Nephron (organoid): Measurements from ENCODE around the gene COIL.
A peak's percentile ranks its signal among the peaks of the same experiment; 100 is the strongest.

Experiments used
- H3K27ac Mint-ChIP-seq, 3 experiments: 2 replicates each; pipeline ENCODE4 v1.8.0; 2020; ENCODE audit warnings: mixed read lengths in 3 of 3, mild to moderate bottlenecking in 2 of 3, moderate library complexity in 1 of 3
- H3K27me3 Mint-ChIP-seq: 2 replicates; pipeline ENCODE4 v1.8.0; 2021; ENCODE audit warnings: low read depth, mild to moderate bottlenecking, moderate library complexity, mixed read lengths
- H3K36me3 Mint-ChIP-seq: 2 replicates; pipeline ENCODE4 v1.8.0; 2020; ENCODE audit warnings: low read depth, mixed read lengths
- H3K4me1 Mint-ChIP-seq: 2 replicates; pipeline ENCODE4 v1.8.0; 2020; ENCODE audit warnings: mixed read lengths
- H3K4me3 Mint-ChIP-seq, 3 experiments: 2 replicates each; pipeline ENCODE4 v1.8.0; 2020; ENCODE audit warnings: mild to moderate bottlenecking in 3 of 3, mixed read lengths in 3 of 3, moderate library complexity in 2 of 3
- H3K9me3 Mint-ChIP-seq: 2 replicates; pipeline ENCODE4 v1.8.0; 2020; ENCODE audit warnings: mixed read lengths
- TF ChIP-seq, protein P1 (sequence below), 3 experiments: fragments of 200-600 bp; sonication (generic); IDR thresholded peaks; one replicate each; pipeline ENCODE4 v1.5.0; 2021; ENCODE audit warnings: antibody characterized with exemption in 3 of 3; ENCODE audit not compliant: unreplicated experiment in 3 of 3

The COIL gene

DNA sequence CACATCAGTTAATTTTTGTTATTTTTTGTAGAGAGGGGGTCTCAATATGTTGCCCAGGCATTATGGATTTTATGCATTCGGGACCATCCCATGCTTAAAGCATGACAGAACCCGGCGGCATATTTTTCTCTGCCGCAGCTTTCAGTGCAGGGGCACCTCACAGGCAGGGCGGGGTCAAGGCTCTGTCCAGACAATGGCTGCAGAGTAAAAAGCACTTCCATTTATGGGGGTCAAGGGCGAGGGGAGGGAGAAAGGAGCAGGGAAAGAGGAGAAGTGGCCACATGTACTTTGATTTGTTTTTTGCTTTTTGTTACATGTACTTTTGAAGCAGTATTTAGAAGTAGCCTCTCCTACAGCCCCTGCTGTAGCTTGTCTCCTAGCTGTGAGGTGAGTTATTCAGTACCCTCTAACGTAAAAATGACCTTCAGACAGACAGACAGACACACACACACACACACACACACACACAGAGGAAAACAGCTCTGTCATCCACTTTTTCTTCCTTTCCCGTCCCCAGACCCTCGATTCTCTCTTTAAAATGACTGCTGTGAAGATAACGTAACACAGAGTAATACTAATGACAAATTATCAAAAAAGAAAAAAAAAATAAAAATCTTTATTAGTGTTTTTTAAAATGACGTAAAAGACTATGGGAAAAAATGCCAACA, 16.2 kb upstream of the COIL start:
- Mint-ChIP-seq H3K27ac (peak overlapping the region in 2 of 3 experiments; percentile 40 to 72), H3K27me3 (peaks cover 9% of the 10 kb centered on the region), H3K4me3 (peak overlapping the region; percentile 79 to 86 (median 85)), H3K4me1 (peaks cover 36% of the 10 kb centered on the region), H3K36me3 (peaks cover 1% of the 10 kb centered on the region), H3K9me3 (peaks cover 3% of the 10 kb centered on the region)
- TF ChIP-seq, protein P1, sequence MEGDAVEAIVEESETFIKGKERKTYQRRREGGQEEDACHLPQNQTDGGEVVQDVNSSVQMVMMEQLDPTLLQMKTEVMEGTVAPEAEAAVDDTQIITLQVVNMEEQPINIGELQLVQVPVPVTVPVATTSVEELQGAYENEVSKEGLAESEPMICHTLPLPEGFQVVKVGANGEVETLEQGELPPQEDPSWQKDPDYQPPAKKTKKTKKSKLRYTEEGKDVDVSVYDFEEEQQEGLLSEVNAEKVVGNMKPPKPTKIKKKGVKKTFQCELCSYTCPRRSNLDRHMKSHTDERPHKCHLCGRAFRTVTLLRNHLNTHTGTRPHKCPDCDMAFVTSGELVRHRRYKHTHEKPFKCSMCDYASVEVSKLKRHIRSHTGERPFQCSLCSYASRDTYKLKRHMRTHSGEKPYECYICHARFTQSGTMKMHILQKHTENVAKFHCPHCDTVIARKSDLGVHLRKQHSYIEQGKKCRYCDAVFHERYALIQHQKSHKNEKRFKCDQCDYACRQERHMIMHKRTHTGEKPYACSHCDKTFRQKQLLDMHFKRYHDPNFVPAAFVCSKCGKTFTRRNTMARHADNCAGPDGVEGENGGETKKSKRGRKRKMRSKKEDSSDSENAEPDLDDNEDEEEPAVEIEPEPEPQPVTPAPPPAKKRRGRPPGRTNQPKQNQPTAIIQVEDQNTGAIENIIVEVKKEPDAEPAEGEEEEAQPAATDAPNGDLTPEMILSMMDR (IDR thresholded peaks at IDR 0.05; ENCODE audit: unreplicated experiment in 3 of 3), result no peak

GRCh38 chr17:56975656-56976055, 14.8 kb upstream of the COIL start:
- Mint-ChIP-seq H3K27ac (no peak overlapping the region), H3K4me1 (peaks cover 37% of the 10 kb centered on the region), H3K4me3 (no peak overlapping the region), H3K9me3 (peaks cover 11% of the 10 kb centered on the region), H3K36me3 (no peaks in the 10 kb centered on the region), H3K27me3 (peaks cover 9% of the 10 kb centered on the region)
- TF ChIP-seq, protein P1 (IDR thresholded peaks at IDR 0.05; ENCODE audit: unreplicated experiment in 3 of 3), result no peak

- H3K4me3 Mint-ChIP-seq, result no peak overlapping the region
- TF ChIP-seq, protein P1 (IDR thresholded peaks at IDR 0.05; ENCODE audit: unreplicated experiment in 3 of 3), result no peak
- H3K9me3 Mint-ChIP-seq, result peaks cover 14% of the 10 kb centered on the region
- peaks cover 34% of the 10 kb centered on the region for H3K4me1 Mint-ChIP-seq
- H3K36me3 Mint-ChIP-seq, result no peaks in the 10 kb centered on the region
- peak overlapping the region in 1 of 3 experiments; percentile 38 for H3K27ac Mint-ChIP-seq
- peaks cover 9% of the 10 kb centered on the region for H3K27me3 Mint-ChIP-seq
Measured at GRCh38 chr17:56974055-56974454, 13.2 kb upstream of the COIL start.

DNA sequence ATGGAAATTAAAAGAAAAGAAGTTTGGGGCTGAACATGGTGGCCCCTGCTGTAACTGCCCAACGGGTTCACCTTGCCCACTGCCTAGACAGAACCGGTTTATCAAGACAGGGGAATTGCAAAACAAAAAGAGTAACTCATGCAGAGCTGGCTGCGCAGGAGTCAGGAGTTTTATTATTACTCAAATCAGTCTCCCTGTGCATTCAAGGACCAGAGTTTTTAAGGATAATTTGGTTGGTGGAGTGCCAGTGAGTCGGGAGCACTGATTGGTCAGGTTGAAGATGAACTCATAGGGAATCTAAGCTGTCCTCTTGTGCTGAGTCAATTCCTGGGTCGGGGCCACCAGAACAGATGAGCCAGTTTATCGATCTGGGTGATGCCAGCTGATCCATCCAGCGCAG, 12.7 kb upstream of the COIL start:
- H3K9me3 Mint-ChIP-seq, result peaks cover 14% of the 10 kb centered on the region
- peaks cover 9% of the 10 kb centered on the region for H3K27me3 Mint-ChIP-seq

DNA sequence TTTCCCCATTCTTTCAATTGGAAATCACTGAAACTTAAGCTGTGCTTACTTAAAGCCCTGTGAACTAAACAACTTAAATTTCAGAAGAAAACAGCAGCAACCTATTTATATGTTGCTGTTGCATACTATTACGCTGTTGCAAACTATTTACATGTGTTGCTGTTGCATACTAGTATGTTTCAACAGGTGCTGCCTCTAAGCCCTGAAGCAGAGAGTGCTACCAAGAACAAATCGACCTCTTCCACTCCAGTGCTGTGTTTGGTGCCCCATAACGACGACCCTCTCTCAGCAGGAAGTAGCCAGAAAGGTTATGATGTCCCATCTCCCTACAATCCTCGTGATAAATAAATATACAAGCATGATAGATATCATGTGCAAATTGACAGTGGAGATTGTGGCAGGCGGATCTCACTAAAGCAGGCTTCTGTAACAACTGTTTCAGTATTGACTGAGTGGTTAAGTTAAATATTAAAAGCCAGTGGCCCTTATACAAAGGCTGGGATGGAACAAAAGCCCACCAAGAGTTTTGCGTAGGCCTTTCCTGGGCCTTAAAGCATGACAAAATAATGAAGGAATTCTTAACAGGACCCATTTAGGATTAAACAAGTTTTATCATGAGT, 11.4 kb upstream of the COIL start:
- Mint-ChIP-seq H3K27me3 (peaks cover 9% of the 10 kb centered on the region), H3K9me3 (peaks cover 14% of the 10 kb centered on the region), H3K4me1 (peaks cover 21% of the 10 kb centered on the region), H3K36me3 (no peaks in the 10 kb centered on the region), H3K4me3 (no peak overlapping the region), H3K27ac (peak overlapping the region in 2 of 3 experiments; percentile 18 to 53)
- TF ChIP-seq, protein P1 (IDR thresholded peaks at IDR 0.05; ENCODE audit: unreplicated experiment in 3 of 3), result no peak

More for the DNA sequence above, 12.7 kb upstream of the COIL start:
- Mint-ChIP-seq H3K36me3 (no peaks in the 10 kb centered on the region), H3K27ac (peak overlapping the region in 1 of 3 experiments; percentile 38), H3K4me1 (peaks cover 28% of the 10 kb centered on the region), H3K4me3 (no peak overlapping the region)
- TF ChIP-seq, protein P1 (IDR thresholded peaks at IDR 0.05; ENCODE audit: unreplicated experiment in 3 of 3), result no peak
